GM23248 (cell line): ENCODE data around the gene KCNJ6. TPM values are rescaled to one million over a fixed set of nuclear protein-coding genes. Genes with fewer than 3 reads are reported as not detected.

ENCODE experiments used
- DNase-seq: peaks from one replicate; pipeline ENCODE4 v3.0.0-alpha.2; 2015
- H2AFZ ChIP-seq: fragments of 200-600 bp; sonication (generic); 2 replicates; pipeline ENCODE4 v1.6.1; 2016; ENCODE audit warnings: antibody characterized with exemption
- H3F3A ChIP-seq: fragments of 200-600 bp; sonication (generic); 2 replicates; pipeline ENCODE4 v1.6.1; 2016; ENCODE audit warnings: mild to moderate bottlenecking, antibody characterized with exemption, mixed run types; ENCODE audit not compliant: insufficient read depth
- H3K27ac ChIP-seq: fragments of 200-600 bp; sonication (generic); 2 replicates; pipeline ENCODE4 v1.5.1; 2016; ENCODE audit warnings: mild to moderate bottlenecking
- H3K27me3 ChIP-seq: fragments of 200-600 bp; sonication (generic); replicated peaks from 2 replicates; pipeline ENCODE4 v1.6.1; 2016; ENCODE audit warnings: mild to moderate bottlenecking; ENCODE audit not compliant: insufficient read depth
- H3K36me3 ChIP-seq: fragments of 200-600 bp; sonication (generic); 2 replicates; pipeline ENCODE4 v1.6.1; 2016; ENCODE audit warnings: low read depth, mild to moderate bottlenecking
- H3K4me1 ChIP-seq: fragments of 200-600 bp; sonication (generic); 2 replicates; pipeline ENCODE4 v1.6.1; 2016; ENCODE audit warnings: mild to moderate bottlenecking; ENCODE audit not compliant: insufficient read depth
- H3K4me2 ChIP-seq: fragments of 200-600 bp; sonication (generic); one replicate; pipeline ENCODE4 v1.6.1; 2016; ENCODE audit warnings: mild to moderate bottlenecking; ENCODE audit not compliant: unreplicated experiment
- H3K4me3 ChIP-seq: fragments of 200-600 bp; sonication (generic); 2 replicates; pipeline ENCODE4 v1.5.1; 2016; ENCODE audit warnings: mild to moderate bottlenecking
- H3K79me2 ChIP-seq: fragments of 200-600 bp; sonication (generic); 2 replicates; pipeline ENCODE4 v1.6.1; 2016; ENCODE audit warnings: mild to moderate bottlenecking; ENCODE audit not compliant: insufficient read depth
- H3K9ac ChIP-seq: fragments of 200-600 bp; sonication (generic); 2 replicates; pipeline ENCODE4 v1.6.1; 2016; ENCODE audit warnings: mild to moderate bottlenecking
- H3K9me2 ChIP-seq: fragments of 200-600 bp; sonication (generic); 2 replicates; pipeline ENCODE4 v1.6.1; 2016; ENCODE audit warnings: mixed run types, mild to moderate bottlenecking, moderate library complexity; ENCODE audit not compliant: insufficient read depth
- H3K9me3 ChIP-seq: fragments of 200-600 bp; sonication (generic); one replicate; pipeline ENCODE4 v1.6.1; 2017; ENCODE audit warnings: low read depth
- H4K20me1 ChIP-seq: fragments of 200-600 bp; sonication (generic); 2 replicates; pipeline ENCODE4 v1.6.0; 2016; ENCODE audit not compliant: insufficient read depth
- EZH2 ChIP-seq: fragments of 200-600 bp; sonication (generic); IDR thresholded peaks from 2 replicates; pipeline ENCODE4 v1.6.1; 2018; ENCODE audit warnings: antibody characterized with exemption, mild to moderate bottlenecking; ENCODE audit not compliant: insufficient read depth, poor library complexity, severe bottlenecking
- EZH2phosphoT487 ChIP-seq: fragments of 200-600 bp; sonication (generic); IDR thresholded peaks from 2 replicates; pipeline ENCODE4 v1.6.1; 2018; ENCODE audit warnings: antibody characterized with exemption, moderate library complexity, mild to moderate bottlenecking, low read depth; ENCODE audit not compliant: insufficient read depth
- WGBS, 2 experiments: methylation state at CpG; one replicate each; pipeline ENCODE4 v1.1.6; 2015 to 2017; ENCODE audit warnings: low lambda C conversion rate in 2 of 2, low coverage in 1 of 2; ENCODE audit errors: missing lambda C conversion rate in 2 of 2; 5-methylcytosine and 5-hydroxymethylcytosine counted together
- in situ Hi-C: fragments of 300-500 bp; cut with MboI; formaldehyde crosslinking; loops from 2 replicates; pipeline ENCODE4 v1.15.0; 2020
- polyA plus RNA-seq: library from polyadenylated mRNA; unstranded; fragments of >200 nt; fragmentation: Nextera tagmentation; extraction: Ambion mirVana; gene quantifications from 2 replicates; pipeline ENCODE4 v1.2.1, GENCODE V29; 2016
- total RNA-seq: library from RNA; depleted of rRNA; stranded (reverse); fragments of >200 nt; shearing (Covaris generic); gene quantifications from 2 replicates; pipeline ENCODE4 v1.2.3, GENCODE V29; 2014

KCNJ6 gene
- total and polyA plus RNA-seq, 2 experiments from 2014 or later: 0.11 TPM; not detected in 1

DNA sequence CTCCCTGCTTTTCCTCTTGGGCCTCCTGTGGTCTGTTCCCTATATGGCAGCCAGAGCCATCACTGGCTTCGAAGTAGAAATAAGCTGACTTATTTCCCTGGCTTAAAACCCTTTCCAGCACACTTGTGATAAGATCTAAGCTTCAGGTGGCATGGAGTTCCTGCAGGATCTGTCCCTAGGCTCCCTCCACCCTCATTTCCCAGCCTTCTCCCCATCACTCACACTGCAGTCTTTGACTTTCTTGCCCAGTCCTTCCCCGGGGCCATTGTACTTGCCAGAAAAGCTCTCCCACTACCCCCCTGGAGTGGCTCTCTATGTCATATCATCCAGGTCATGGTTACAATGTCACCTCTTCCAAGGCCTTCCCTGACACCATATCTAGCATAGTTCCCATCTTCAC, 55.8 kb downstream of the KCNJ6 start:
- Histone ChIP-seq H2AFZ (no peak overlapping the region), H3K36me3 (no peaks in the 10 kb centered on the region), H4K20me1 (no peaks in the 10 kb centered on the region), H3F3A (peaks cover 20% of the 10 kb centered on the region), H3K27me3 (no peaks in the 10 kb centered on the region), H3K27ac (no peak overlapping the region), H3K4me2 (no peak overlapping the region), H3K79me2 (no peaks in the 10 kb centered on the region), H3K9ac (no peak overlapping the region), H3K9me2 (no peaks in the 10 kb centered on the region), H3K9me3 (no peaks in the 10 kb centered on the region), H3K4me3 (no peak overlapping the region), H3K4me1 (peaks cover 15% of the 10 kb centered on the region)
- WGBS, 2 experiments: 48 to 51% methylated on average over 2 of the region's 2 CpGs
- no peak for DNase-seq
- TF ChIP-seq EZH2phosphoT487 (no peak), EZH2 (no peak)
- in situ Hi-C loops: no loop called here

DNA sequence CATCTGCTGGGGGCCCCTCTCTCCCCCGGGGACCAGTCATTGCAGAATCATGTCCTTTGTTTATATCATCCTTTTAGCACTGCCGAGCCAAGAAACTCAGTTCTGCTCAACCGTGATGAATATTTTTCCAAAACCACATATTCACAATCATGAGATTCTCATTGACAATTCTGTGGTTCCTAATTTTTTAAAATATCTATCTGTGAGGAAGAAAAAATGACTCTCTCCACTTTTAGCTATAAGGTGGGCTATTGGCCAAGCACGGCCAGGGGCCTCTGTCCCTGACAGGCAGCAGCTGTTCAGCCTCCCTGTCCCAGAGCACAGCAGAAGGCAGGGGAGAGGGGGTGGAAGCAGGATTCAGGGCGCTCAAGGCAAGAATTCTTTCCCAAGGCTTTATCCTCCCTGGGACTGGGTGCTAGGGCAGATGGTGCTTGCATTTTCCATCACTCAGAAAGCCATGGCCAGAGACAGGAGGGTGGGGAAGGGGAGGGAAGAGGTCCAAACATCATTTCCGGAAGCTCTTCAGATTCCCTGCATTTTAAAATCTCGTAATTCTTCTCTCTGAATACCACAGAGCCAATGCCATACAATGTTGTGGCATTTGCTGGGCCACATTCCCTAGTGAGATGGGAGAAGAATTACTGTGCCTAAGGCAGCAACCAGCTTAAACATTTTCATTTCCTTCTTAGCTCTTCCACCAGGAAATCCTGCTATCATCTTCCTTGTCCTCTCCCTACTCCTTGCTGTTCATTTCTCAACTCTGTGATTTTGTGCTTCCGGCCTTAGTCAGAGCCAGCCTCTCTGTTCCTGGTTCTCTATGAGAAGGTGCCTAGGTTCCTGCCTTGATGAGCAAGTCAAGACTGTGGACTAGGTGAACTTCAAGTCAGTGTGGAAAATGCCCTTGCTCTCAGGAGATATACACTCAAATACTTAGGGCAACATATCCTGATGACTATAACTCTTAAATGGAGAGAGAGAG, 60.3 kb downstream of the KCNJ6 start:
- H3K4me2 ChIP-seq: peak overlapping the region; percentile 79
- H3K27ac ChIP-seq: peak overlapping the region; percentile 80
- peak overlapping the region; percentile 56 for H3K9ac ChIP-seq
- H3K79me2 ChIP-seq: no peaks in the 10 kb centered on the region
- DNase-seq: peak; percentile 87
- in situ Hi-C loops: no loop called here
- H3K9me2 ChIP-seq: no peaks in the 10 kb centered on the region
- H3K4me1 ChIP-seq: peaks cover 24% of the 10 kb centered on the region
- H3K9me3 ChIP-seq: no peaks in the 10 kb centered on the region
- TF ChIP-seq EZH2: no peak
- TF ChIP-seq EZH2phosphoT487: no peak
- peaks cover 32% of the 10 kb centered on the region for H3F3A ChIP-seq
- no peaks in the 10 kb centered on the region for H3K36me3 ChIP-seq
- no peaks in the 10 kb centered on the region for H4K20me1 ChIP-seq
- H3K27me3 ChIP-seq: no peaks in the 10 kb centered on the region
- WGBS, 2 experiments: 6 to 7% methylated on average over 8 of the region's 8 CpGs
- H2AFZ ChIP-seq: peak overlapping the region; percentile 74
- H3K4me3 ChIP-seq: peak overlapping the region; percentile 56

DNA sequence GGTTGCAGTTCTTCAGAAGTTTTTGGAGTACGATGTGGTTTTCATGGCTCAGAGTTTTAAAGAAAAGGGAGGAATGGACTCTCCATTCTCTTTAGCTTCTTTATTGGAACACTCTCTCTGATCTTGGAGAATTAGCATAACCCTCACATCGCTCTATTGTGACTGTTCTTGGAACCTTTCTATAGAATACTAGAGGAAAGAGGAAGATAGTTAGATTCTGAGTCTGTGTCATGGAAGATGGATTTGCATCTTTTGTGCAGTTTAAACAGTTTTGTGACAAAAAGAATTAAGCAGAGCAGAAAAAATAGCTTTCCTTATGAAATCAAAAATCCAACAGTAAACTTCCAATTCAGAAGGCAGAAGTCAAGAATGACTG, 61.0 kb downstream of the KCNJ6 start:
- Histone ChIP-seq H2AFZ (peak overlapping the region; percentile 74), H3K4me3 (peak overlapping the region; percentile 56), H3K4me2 (peak overlapping the region; percentile 79), H3K9me2 (no peaks in the 10 kb centered on the region), H3F3A (peaks cover 32% of the 10 kb centered on the region), H3K27me3 (no peaks in the 10 kb centered on the region), H3K79me2 (no peaks in the 10 kb centered on the region), H3K27ac (peak overlapping the region; percentile 80), H4K20me1 (no peaks in the 10 kb centered on the region), H3K36me3 (no peaks in the 10 kb centered on the region), H3K9me3 (no peaks in the 10 kb centered on the region), H3K4me1 (peaks cover 29% of the 10 kb centered on the region), H3K9ac (peak overlapping the region; percentile 56)
- TF ChIP-seq EZH2phosphoT487 (no peak), EZH2 (no peak)
- WGBS, 2 experiments: 70 to 78% methylated on average over 2 of the region's 2 CpGs
- DNase-seq: no peak
- in situ Hi-C loops: no loop called here

DNA sequence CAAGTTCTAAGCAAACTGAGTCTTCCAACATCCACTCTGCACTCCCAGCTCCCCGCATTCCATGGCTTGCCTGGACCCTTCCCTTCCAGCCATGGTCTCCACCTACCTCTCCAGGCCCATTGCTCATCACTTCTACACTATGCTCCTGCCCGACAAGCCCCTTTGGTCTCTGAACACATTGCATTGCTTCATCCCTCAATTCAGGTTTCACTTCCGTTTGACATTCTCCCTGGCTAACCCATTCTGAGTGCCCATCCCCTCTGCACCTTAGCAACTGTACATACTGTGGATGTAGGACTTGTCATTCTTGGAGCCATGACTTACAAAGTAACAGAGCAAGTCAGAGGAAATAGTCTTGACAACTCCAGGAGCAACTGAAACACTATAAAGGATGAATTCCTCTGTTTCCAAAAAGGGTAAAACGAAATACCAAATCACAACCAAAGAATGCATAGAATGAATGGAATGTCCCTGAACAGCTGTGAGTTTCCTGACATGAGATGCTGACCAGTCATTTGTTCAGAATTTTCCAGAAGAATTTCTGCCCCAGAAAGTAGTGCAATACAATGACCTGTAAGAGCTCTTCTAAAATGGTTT, 66.7 kb downstream of the KCNJ6 start:
- 0 out of 2 replicates have a peak overlapping the region, but pooled peaks have one; percentile 17 for H2AFZ ChIP-seq
- 59 to 60% methylated on average over 4 of the region's 4 CpGs for WGBS, 2 experiments
- peak overlapping the region; percentile 55 for H3K27ac ChIP-seq
- no peaks in the 10 kb centered on the region for H3K27me3 ChIP-seq
- no peaks in the 10 kb centered on the region for H3K9me3 ChIP-seq
- no peaks in the 10 kb centered on the region for H3K79me2 ChIP-seq
- DNase-seq: peak; percentile 70
- H4K20me1 ChIP-seq: no peaks in the 10 kb centered on the region
- peaks cover 22% of the 10 kb centered on the region for H3F3A ChIP-seq
- H3K4me2 ChIP-seq: peak overlapping the region; percentile 41
- TF ChIP-seq EZH2 (no peak), EZH2phosphoT487 (no peak)
- H3K9ac ChIP-seq: no peak overlapping the region
- H3K9me2 ChIP-seq: no peaks in the 10 kb centered on the region
- peaks cover 40% of the 10 kb centered on the region for H3K4me1 ChIP-seq
- in situ Hi-C loops: no loop called here
- H3K4me3 ChIP-seq: no peak overlapping the region; the same call in 1 of the 2 replicates
- H3K36me3 ChIP-seq: no peaks in the 10 kb centered on the region
